HG02970 (cell line): Measurements from ENCODE around the gene NRROS.
"Not testable (repeated sequence)": the region's sequence is repeated elsewhere in the genome, so short reads cannot be mapped to it uniquely, and the experiment has no call there.

ENCODE experiments used
- ATAC-seq: cut with Tn5 transposase; IDR thresholded peaks from one replicate; pipeline ENCODE4 v1.9.1; 2021; ENCODE audit warnings: mild to moderate bottlenecking, moderate library complexity, moderate number of reproducible peaks; ENCODE audit not compliant: unreplicated experiment, low FRiP score

NRROS gene

DNA sequence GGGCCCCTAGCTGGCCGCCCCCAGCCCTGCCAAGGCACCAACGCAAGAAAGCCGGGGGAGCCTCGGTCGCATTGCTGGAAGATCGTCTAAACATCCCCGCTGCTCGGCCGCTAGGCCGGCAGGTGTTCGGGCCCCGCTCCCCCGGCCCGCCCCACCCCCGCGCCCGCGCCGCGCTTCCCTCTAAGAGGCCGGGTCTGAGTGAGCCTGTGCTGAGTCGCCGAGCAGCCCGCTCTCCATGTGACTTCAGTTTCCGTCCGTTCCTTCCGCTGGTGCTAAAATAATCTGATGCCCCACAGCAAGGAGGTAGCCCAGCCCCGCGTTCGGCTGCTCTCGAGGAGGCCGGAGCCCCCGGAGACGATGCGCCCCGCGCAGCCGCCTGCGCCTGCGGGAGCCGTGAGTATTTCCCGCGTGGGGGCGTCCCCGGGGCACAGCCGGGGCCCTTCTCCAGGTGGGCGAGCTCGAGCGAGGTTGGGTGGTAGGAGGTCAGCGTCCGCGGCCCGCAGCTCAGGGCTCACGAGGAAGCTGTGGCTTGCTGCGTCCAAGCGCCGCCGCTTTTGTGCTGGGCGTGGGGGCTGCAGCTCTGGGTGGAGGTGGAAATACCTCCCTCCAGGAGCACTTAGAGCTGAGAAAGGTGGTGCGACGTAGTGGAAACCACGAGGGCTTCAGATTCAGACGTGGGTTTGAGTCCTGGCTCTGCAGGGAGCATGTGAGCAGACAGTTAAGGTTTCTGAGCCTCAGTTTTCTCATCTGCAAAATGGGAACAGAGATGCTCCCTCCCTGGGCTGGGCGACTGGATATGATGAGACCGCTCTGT is at the start of gene NRROS:
TSS of gene NRROS (plus strand) at position 212 of the 814 bp plus-strand sequence. CDS start 14,846 bp downstream, outside the sequence.
- ATAC-seq: no peak

GRCh38 chr3:196590279-196590678 is 49.2 kb upstream of the NRROS start:
- ATAC-seq: no peak

DNA sequence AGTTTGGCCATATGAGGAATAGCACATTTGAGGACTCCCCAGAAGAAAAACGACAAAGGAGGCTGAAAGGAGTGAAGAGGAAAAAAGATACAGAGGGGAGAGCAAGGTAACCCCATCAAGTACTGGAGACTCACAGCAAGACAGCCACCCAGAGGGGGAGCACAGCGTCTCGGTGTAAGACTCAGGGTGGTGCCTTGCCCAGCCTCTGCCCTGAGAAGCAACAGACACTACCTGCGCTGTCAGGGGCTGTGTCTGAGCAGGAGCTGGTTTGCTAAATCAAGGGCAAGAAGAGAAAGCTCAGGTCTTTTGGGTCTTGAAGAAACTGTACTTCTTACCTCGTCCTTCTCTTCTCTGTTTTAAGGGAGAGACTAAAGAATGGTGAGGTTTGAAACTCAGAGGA is 43.1 kb upstream of the NRROS start:
- no peak for ATAC-seq

GRCh38 chr3:196597971-196598733 is 41.3 kb upstream of the NRROS start:
- ATAC-seq: not testable (repeated sequence)

- no peak for ATAC-seq
These were observed 39.8 kb upstream of the NRROS start for GRCh38 chr3:196599734-196600128.

DNA sequence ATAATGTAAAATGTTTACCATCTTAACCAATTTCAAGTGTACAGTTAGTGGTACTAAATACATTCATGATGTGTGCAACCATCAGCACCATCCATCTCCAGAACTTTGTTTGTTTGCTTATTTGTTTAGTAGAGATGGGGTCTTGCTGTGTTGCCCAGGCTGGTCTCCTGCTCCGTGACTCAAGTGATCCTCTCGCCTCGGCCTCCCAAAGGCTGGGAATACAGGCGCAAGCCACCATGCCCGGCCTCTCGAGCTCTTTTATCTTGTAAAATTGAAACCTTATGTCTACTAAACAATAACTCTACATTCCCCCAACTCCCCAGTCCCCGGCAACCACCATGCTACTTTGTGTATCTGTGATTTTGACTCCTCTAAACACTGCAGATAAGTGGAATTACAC is 39.1 kb upstream of the NRROS start:
- ATAC-seq: no peak

GRCh38 chr3:196602673-196603072 is 36.8 kb upstream of the NRROS start:
- ATAC-seq: no peak

GRCh38 chr3:196603683-196604082 is 35.8 kb upstream of the NRROS start:
- ATAC-seq: no peak

DNA sequence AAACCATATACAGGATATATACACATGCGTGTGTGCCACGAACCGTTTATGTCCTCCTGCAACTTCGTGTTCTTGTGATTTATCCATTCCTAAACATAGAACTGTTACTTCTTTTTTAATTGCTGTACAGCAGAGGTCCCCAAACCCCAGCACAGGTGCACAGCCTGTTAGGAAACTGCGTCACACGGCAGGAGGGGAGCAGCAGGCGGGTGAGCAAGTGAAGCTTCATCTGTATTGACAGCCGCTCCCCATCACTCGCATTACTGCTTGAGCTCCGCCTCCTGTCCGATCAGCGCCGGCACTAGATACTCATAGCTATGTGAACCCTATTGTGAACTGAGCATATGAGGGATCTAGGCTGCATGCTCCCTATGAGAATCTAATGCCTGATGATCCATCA is 34.9 kb upstream of the NRROS start:
- ATAC-seq: no peak

DNA sequence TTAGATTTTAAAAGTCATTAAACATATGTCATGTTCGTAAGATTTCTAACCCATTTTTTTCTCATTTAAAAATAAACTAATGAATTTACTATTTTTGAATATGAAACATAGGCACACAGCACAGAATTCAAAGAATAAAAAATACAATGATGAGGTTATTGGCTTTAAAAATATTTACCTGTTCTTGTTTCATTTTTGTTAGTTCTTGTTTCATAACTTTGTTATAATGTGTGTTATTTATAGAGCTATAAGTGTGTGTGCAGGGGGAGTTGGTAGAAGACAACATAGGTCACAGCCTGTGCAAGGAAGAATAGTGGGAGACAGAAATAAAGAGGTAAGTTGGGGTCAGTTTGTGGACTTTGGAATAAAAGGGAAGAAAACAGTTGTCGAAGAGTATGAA is 30.8 kb upstream of the NRROS start:
- ATAC-seq: no peak

GRCh38 chr3:196609343-196609775 is 30.1 kb upstream of the NRROS start:
- peak; percentile 54 for ATAC-seq

DNA sequence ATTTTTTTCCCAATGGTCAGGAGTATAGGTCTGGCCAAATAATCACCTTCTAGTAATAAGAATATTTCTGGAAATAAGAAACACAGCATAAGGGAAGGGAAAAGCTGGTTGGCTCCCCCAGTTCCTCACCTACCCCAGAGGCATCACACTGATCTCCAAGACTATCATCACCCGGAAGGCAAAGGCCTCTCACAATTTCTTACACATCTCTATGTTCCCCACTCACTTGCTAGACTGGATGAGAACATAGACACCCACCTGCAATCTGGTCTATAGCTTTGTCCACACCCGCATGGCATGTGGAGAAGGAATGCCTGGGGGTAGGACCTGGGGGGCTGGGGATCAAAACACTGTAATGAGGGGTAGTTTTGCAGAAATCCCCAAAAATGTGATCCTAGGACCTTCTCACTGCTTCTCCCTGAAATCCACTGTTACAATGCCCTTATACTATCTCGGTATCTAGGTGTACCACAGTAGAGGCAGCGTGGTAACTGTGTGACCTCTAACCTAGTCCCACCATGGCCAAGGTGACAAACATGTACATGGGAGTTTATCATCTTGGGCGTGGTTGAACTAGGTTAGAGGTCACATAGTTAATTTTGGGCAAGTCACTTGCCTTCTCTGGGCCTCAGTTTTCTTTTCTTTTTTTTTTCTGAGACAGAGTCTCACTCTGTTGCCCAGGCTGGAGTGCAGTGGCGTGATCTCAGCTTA is 29.5 kb upstream of the NRROS start:
- ATAC-seq: no peak

- no peak for ATAC-seq
These were observed 27.6 kb upstream of the NRROS start for GRCh38 chr3:196611761-196612483.

- not testable (repeated sequence) for ATAC-seq
These were observed 24.3 kb upstream of the NRROS start for GRCh38 chr3:196615234-196615633.

DNA sequence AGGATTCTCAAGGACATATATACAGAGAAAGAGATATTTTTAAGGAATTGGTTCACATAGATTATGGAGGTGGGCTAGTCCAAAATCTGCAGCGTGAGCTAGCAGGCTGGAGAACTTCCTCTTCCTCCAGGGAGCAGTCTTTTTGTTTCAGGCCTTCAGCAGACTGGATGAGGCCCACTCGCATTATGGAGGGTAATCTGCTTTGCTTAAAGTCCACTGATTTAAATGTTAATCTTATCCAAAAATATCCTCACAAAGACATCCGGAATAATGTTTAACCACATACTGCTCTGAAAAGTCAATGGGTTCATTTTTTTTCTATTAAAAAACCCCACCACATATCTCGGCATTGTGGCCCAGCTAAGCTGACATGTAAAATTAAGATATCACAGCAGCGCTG is 22.2 kb upstream of the NRROS start:
- ATAC-seq: no peak

DNA sequence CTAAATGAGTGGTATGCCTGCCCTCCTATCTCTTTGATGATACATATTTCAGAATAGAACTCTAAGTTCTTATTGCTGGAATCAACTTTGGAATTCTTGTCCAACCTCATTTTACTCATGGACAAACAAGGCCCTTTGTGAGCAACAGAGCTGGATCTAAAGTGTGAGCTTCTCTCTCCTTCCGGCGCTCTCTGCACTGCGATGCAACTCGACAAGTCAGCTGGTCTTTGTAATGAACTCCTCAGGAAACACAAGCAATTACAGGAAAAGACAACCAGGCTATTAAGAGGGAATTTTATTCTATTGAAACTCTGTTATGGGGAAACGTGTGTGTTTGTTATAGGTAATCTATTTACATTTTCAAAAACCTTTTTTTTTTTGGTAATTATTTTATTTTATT is 20.3 kb upstream of the NRROS start:
- no peak for ATAC-seq

DNA sequence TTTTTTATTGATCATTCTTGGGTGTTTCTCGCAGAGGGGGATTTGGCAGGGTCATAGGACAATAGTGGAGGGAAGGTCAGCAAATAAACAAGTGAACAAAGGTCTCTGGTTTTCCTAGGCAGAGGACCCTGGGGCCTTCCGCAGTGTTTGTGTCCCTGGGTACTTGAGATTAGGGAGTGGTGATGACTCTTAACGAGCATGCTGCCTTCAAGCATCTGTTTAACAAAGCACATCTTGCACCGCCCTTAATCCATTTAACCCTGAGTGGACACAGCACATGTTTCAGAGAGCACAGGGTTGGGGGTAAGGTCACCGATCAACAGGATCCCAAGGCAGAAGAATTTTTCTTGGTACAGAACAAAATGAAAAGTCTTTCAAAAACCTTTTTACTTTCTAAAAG is 19.9 kb upstream of the NRROS start:
- ATAC-seq: not testable (repeated sequence)

DNA sequence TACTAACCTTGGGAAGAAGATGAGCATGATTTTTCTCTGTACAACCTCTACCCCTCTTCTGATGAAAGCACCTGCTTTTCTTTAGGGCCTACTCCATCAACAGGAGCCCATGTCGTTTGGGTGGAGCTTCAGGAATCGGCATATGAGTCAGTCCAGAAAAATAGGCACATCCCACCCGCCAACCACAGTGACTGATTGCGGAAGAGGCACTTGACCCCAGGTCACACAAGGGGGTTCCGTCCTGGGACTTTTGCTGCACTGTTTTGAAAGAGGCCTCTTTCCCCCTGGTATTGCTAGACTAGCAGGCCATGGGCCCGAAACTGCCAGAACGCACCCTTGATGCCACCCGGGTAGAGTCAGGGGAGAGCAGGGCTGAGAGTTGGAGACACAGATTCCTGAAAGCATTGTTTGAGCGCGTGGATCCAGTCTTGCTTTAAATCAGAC is 19.3 kb upstream of the NRROS start:
- no peak for ATAC-seq

- no peak for ATAC-seq
These were observed 18.8 kb upstream of the NRROS start for GRCh38 chr3:196620684-196621083.

DNA sequence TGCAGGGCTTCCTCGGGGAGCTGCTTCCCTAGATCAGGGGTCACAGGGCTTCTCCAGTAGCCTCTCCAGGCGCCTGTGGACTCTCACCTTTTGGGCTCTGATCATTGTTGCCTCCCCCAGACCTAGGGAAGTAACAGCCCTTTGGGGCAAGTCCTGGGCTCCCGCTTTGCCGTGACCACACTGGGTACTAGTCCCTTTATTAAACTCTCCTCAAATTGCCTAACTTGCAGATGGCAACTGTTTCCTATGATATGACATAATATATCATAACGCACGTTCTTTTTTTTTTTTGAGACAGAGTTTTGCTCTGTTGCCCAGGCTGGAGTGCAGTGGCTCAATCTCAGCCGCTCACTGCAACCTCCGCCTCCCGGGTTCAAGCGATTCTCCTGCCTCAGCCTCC is 17.9 kb upstream of the NRROS start:
- ATAC-seq: no peak
